K562 (cell line): ENCODE results near the gene RPL18A. TPM values are rescaled to one million over a fixed set of nuclear protein-coding genes. Genes with fewer than 3 reads are reported as not detected.

ENCODE experiments used
- ATAC-seq: fragments of 200-7000 bp; cut with Tn5 transposase; 3 replicates; pipeline ENCODE4 v1.9.1; 2020; ENCODE audit warnings: moderate library complexity
- BruUV-seq: library from RNA; stranded (reverse); fragments of 400-500 nt; replicated peaks from 2 replicates; lab custom pipeline; 2021; lab: Mats Ljungman, UMichigan
- CTCF ChIA-PET: fragments of 300-600 bp; formaldehyde crosslinking; extraction: SDS; loops from one replicate; lab custom pipeline; 2021; ENCODE audit warnings: low intra/inter-chr PET ratio; lab: Yijun Ruan, JAX
- POLR2A ChIA-PET: fragments of 300-600, 350-650 bp; sonication (Branson Sonifier 250); formaldehyde crosslinking; extraction: SDS; loops from one replicate; lab custom pipeline; 2021; ENCODE audit warnings: antibody characterized with exemption, inconsistent platforms; lab: Yijun Ruan, JAX
- DNase-seq, 4 experiments: peaks; one replicate each; pipeline versions ENCODE4 v3.0.0 to v3.0.0-alpha.2; 2011 to 2018; ENCODE audit warnings: low spot score in 3 of 4, mixed read lengths in 3 of 4; ENCODE audit errors: extremely low read depth in 1 of 4
- FAIRE-seq: peaks from 2 replicates; lab custom pipeline; 2011; peaks lifted over from hg19 to GRCh38; lab: Jason Lieb, UNC
- H2AFZ ChIP-seq: 2 replicates; pipeline ENCODE4 v1.6.0; 2011; ENCODE audit warnings: low read depth, low read length, control low read depth, inconsistent platforms
- H3K27ac ChIP-seq: fragments of 200-600 bp; 3 replicates; pipeline ENCODE4 v1.8.0; 2011; ENCODE audit warnings: low read depth, mild to moderate bottlenecking, control low read depth, inconsistent platforms, low read length, moderate library complexity, mixed read lengths; ENCODE audit errors: extremely low read depth
- H3K27me3 ChIP-seq, 2 experiments: fragments of 300-600 bp in 1 of 2; 2 replicates in 1 of 2; 3 replicates in 1 of 2; pipeline versions ENCODE4 v1.6.0 to v1.8.0; 2011; ENCODE audit warnings: inconsistent platforms in 2 of 2, low read length in 2 of 2, mild to moderate bottlenecking in 1 of 2, mixed read lengths in 1 of 2, moderate library complexity in 1 of 2; ENCODE audit not compliant: control insufficient read depth in 2 of 2, insufficient read depth in 2 of 2
- H3K36me3 ChIP-seq: fragments of 300-600 bp; 3 replicates; pipeline ENCODE4 v1.8.0; 2011; ENCODE audit warnings: mild to moderate bottlenecking, low read length, inconsistent platforms; ENCODE audit not compliant: control insufficient read depth, insufficient read depth
- H3K4me1 ChIP-seq, 2 experiments: fragments of 200-600 bp in 1 of 2; replicated peaks in 1 of 2; 2 replicates in 1 of 2; 3 replicates in 1 of 2; pipeline versions ENCODE4 v1.5.1 to v1.8.0; 2011; ENCODE audit warnings: inconsistent platforms in 2 of 2, low read length in 2 of 2, mild to moderate bottlenecking in 1 of 2, mixed read lengths in 1 of 2, moderate library complexity in 1 of 2; ENCODE audit not compliant: control insufficient read depth in 2 of 2, insufficient read depth in 2 of 2
- H3K4me2 ChIP-seq: 2 replicates; pipeline ENCODE4 v1.6.1; 2011; ENCODE audit warnings: low read length, control low read depth, inconsistent platforms, mixed read lengths; ENCODE audit not compliant: insufficient read depth
- H3K4me3 ChIP-seq: fragments of 200-600 bp; sonication (generic), shearing (Covaris generic); 2 replicates; pipeline ENCODE4 v1.5.1; 2016; ENCODE audit warnings: control low read depth, inconsistent platforms
- H3K79me2 ChIP-seq: fragments of 200-600 bp; 3 replicates; pipeline ENCODE4 v1.8.0; 2011; ENCODE audit warnings: low read length, inconsistent platforms; ENCODE audit not compliant: control insufficient read depth, insufficient read depth
- H3K9ac ChIP-seq, 2 experiments: 2 replicates each; pipeline versions ENCODE4 v1.6.0 to v1.6.1; 2011; ENCODE audit warnings: low read depth in 2 of 2, low read length in 2 of 2, control low read depth in 1 of 2, inconsistent platforms in 1 of 2, mild to moderate bottlenecking in 1 of 2, mixed read lengths in 1 of 2; ENCODE audit not compliant: insufficient read depth in 1 of 2
- H3K9me1 ChIP-seq: one replicate; pipeline ENCODE4 v1.6.0; 2011; ENCODE audit warnings: inconsistent platforms, mild to moderate bottlenecking, low read length, moderate library complexity; ENCODE audit not compliant: control insufficient read depth, insufficient read depth
- H3K9me3 ChIP-seq: replicated peaks from 2 replicates; pipeline ENCODE4 v1.5.1; 2011; ENCODE audit warnings: low read depth, low read length, inconsistent platforms; ENCODE audit not compliant: control insufficient read depth, insufficient read depth
- H4K20me1 ChIP-seq: replicated peaks from 2 replicates; pipeline ENCODE4 v1.6.1; 2011; ENCODE audit warnings: low read length, inconsistent platforms, mixed read lengths; ENCODE audit not compliant: control insufficient read depth, insufficient read depth
- BCOR ChIP-seq: fragments of 450-650 bp; IDR thresholded peaks from 2 replicates; pipeline ENCODE4 v1.6.1; 2016
- CC2D1A ChIP-seq: fragments of 450-650 bp; IDR thresholded peaks from 2 replicates; pipeline ENCODE4 v1.6.1; 2017; ENCODE audit warnings: mild to moderate bottlenecking
- CTBP1 ChIP-seq: fragments of 450-650 bp; IDR thresholded peaks from 2 replicates; pipeline ENCODE4 v1.6.1; 2016; ENCODE audit warnings: borderline replicate concordance
- FOXA3 ChIP-seq, 2 experiments: fragments of 450-650 bp in 1 of 2; sonication (generic) in 1 of 2; formaldehyde crosslinking; IDR thresholded peaks in 1 of 2; conservative IDR thresholded peaks in 1 of 2; 2 replicates each; pipeline versions ENCODE4 v1.4.0 to v1.8.0; 2020 to 2022; ENCODE audit warnings: mild to moderate bottlenecking in 2 of 2, missing genetic modification reagents in 1 of 2
- GABPB2 ChIP-seq: fragments of 250-450 bp; sonication (Bioruptor Pico); conservative IDR thresholded peaks from 2 replicates; pipeline ENCODE4 v1.5.1; 2021; ENCODE audit warnings: mild to moderate bottlenecking
- MEIS2 ChIP-seq: fragments of 450-650 bp; IDR thresholded peaks from 2 replicates; pipeline ENCODE4 v1.6.1; 2014; ENCODE audit warnings: mild to moderate bottlenecking; ENCODE audit not compliant: partially characterized antibody
- MYC ChIP-seq, 2 experiments: fragments of 250-450 bp in 1 of 2; sonication (Bioruptor Pico) in 1 of 2; IDR thresholded peaks; 2 replicates each; pipeline versions ENCODE4 v1.5.1 to v1.6.1; 2012 to 2021; ENCODE audit warnings: low read depth in 2 of 2, borderline replicate concordance in 1 of 2, improper control_type of control experiment in 1 of 2, low read length in 1 of 2, mild to moderate bottlenecking in 1 of 2, moderate library complexity in 1 of 2
- RAD21 ChIP-seq, 2 experiments: fragments of 250-450 bp in 1 of 2; fragments of 450-650 bp in 1 of 2; sonication (Bioruptor Pico) in 1 of 2; formaldehyde crosslinking in 1 of 2; IDR thresholded peaks in 1 of 2; conservative IDR thresholded peaks in 1 of 2; 2 replicates each; pipeline versions ENCODE4 v1.4.0 to v1.8.0; 2020 to 2022; ENCODE audit warnings: mild to moderate bottlenecking in 2 of 2, moderate library complexity in 1 of 2
- SIX5 ChIP-seq, 2 experiments: IDR thresholded peaks; 2 replicates each; pipeline ENCODE4 v1.6.1; 2011; ENCODE audit warnings: low read length in 2 of 2, borderline replicate concordance in 1 of 2, low read depth in 1 of 2, mild to moderate bottlenecking in 1 of 2, moderate library complexity in 1 of 2; ENCODE audit not compliant: insufficient read depth in 1 of 2
- TARDBP ChIP-seq: fragments of 450-650 bp; IDR thresholded peaks from 2 replicates; pipeline ENCODE4 v1.6.1; 2016
- ZNF263 ChIP-seq: sonication (generic); formaldehyde crosslinking; IDR thresholded peaks from 2 replicates; pipeline ENCODE4 v1.8.0; 2022; ENCODE audit warnings: mild to moderate bottlenecking, missing genetic modification reagents, borderline replicate concordance
- ZNF699 ChIP-seq: fragments of 250-450 bp; sonication (Bioruptor Pico); IDR thresholded peaks from 2 replicates; pipeline ENCODE4 v1.8.0; 2021; ENCODE audit warnings: mild to moderate bottlenecking, moderate library complexity; ENCODE audit not compliant: insufficient replicate concordance
- WGBS: fragments of 100-300 bp; shearing (Covaris generic); methylation state at CpG from one replicate; pipeline ENCODE4 v1.1.6; 2016; ENCODE audit warnings: low coverage, mixed read lengths; ENCODE audit not compliant: insufficient coverage; ENCODE audit errors: missing lambda C conversion rate; 5-methylcytosine and 5-hydroxymethylcytosine counted together
- in situ Hi-C: fragments of 300-500 bp; cut with MboI; formaldehyde crosslinking; loops from 4 replicates; pipeline ENCODE4 v1.15.0; 2018; ENCODE audit warnings: inconsistent platforms, mixed read lengths
- intact Hi-C: fragments of 100-400 bp; cut with micrococcal nuclease; formaldehyde crosslinking; loops from 2 replicates; pipeline ENCODE4 v1.14.2; 2022
- polyA plus RNA-seq, 8 experiments: library from polyadenylated mRNA; depleted of rRNA in 4 of 8; stranded (reverse) in 5 of 8; unstranded in 3 of 8; fragments of >200 nt; fragmentation: Nextera tagmentation in 2 of 8; fragmentation: Illumina TruSeq in 1 of 8; extraction: Ambion mirVana in 2 of 8; extraction: Trizol in 1 of 8; gene quantifications; 2 replicates each; pipeline versions ENCODE4 v1.2.1 to v1.2.3, GENCODE V29; 2011 to 2014; ENCODE audit warnings: inconsistent platforms in 1 of 8, missing spikeins in 1 of 8
- total RNA-seq, 7 experiments: library from RNA; depleted of rRNA in 6 of 7; stranded (reverse); fragments of >200 nt in 6 of 7; fragmentation: Illumina TruSeq in 2 of 7; extraction: Trizol in 2 of 7; gene quantifications; 2 replicates each; pipeline versions ENCODE4 v1.2.1 to v1.2.3, GENCODE V29; 2011 to 2021; ENCODE audit warnings: low replicate concordance in 1 of 7

Gene RPL18A
- total and polyA plus RNA-seq, 9 of the 15 experiments (the other 6 are each of a cell fraction or from before 2014, with no cell fraction given), result 626 to 2,882 (median 1,895) TPM

DNA sequence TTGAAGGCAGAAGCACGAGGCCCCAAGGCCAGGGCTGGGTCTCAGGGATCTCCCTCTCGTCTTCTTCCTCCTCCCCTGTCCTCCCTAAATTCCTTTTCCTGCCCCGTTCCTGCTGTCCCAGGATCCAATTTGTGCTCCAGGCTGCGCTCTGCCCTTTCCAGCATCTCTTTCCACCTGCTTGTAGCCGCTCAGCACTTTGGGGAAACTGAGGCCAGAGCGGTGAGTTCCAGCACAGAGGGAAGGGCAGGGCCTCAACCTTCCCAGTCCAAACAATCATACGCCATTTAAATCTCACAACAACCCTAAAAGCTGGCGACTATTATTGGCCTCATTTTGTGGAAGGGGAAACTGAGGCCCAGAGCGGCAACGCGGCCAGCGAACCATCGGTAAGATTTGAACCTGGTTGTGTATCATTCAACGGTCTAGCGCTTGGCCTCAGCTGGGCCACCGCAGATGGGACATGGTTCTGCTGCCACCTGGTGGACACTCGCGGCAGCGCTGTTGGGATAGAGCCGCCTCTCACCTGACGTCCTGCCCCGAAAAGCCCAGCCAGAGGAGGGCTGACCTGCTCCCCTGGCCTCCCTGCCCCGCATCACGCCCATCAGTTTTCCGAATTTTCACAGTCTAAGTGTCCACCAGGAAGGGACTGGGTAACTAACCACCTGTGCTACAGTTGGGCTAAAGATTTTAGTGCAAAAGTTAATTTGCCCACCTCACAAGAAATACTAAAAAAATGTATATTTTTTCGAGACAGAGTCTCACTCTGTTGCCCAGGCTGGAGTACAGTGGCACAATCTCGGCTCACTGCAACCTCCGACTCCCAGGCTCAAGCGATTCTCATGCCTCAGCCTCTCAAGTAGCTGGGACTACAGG, 4.2 kb upstream of the RPL18A start:
- POLR2A ChIA-PET, result interaction anchor here (0.5 to 1.0 kb wide), 5 partner anchors 9 to 248 kb away, joined by 3 to 4 read pairs (median 3); partner anchors contain the start of gene CCDC124
- FAIRE-seq, result peak; percentile 92
- in situ Hi-C loops, result loop anchor here (5.0 to 10.0 kb wide), 3 partner anchors 151 to 408 kb away; partner anchors contain the start of gene TMEM221
- TF ChIP-seq TARDBP, result no peak
- TF ChIP-seq MEIS2, result peak; percentile 46
- no peak for TF ChIP-seq SIX5 (IDR thresholded peaks at IDR 0.05; ENCODE audit: borderline replicate concordance in 1 of 2, insufficient read depth in 1 of 2, low read depth in 1 of 2, low read length in 2 of 2)
- no peak for TF ChIP-seq FOXA3 (CRISPR knock-in tag; conservative IDR thresholded peaks at IDR 0.05 in 1 of 2, IDR thresholded peaks at IDR 0.05 in 1 of 2)
- TF ChIP-seq ZNF699 (CRISPR knock-in tag), result no peak
- TF ChIP-seq BCOR, result peak; percentile 98
- peak; percentile 68; the same call in 1 of the 2 replicates for TF ChIP-seq CTBP1
- TF ChIP-seq ZNF263 (CRISPR knock-in tag), result peak; percentile 60; the same call in 1 of the 2 replicates
- 0 out of 2 replicates have a peak, but pooled peaks have one; percentile 49 for TF ChIP-seq MYC (IDR thresholded peaks at IDR 0.05; ENCODE audit: low read depth, low read length)
- TF ChIP-seq MYC (CRISPR knock-in tag; IDR thresholded peaks at IDR 0.05; ENCODE audit: borderline replicate concordance, low read depth), result no peak
- TF ChIP-seq GABPB2, result no peak
- TF ChIP-seq CC2D1A, result peak; percentile 64; the same call in 1 of the 2 replicates
- TF ChIP-seq RAD21 (CRISPR knock-in tag; conservative IDR thresholded peaks at IDR 0.05 in 1 of 2, IDR thresholded peaks at IDR 0.05 in 1 of 2), result peak; percentile 89 to 96

More for the DNA sequence above, 4.2 kb upstream of the RPL18A start:
- H2AFZ ChIP-seq, result peak overlapping the region; percentile 57; the same call in 1 of the 2 replicates
- peaks cover 0 to 4% of the 10 kb centered on the region in 2 experiments; a peak in 3 of 5 replicates for H3K4me1 ChIP-seq
- no peaks in the 10 kb centered on the region for H3K9me3 ChIP-seq
- DNase-seq (peak; percentile 76 to 89 (median 82)), ATAC-seq (peak; percentile 69)
- no TSS peak for BruUV-seq
- CTCF ChIA-PET, result interaction anchor here (0.6 to 1.5 kb wide), 3 partner anchors 65 to 152 kb away, joined by 3 to 7 read pairs (median 6); no protein-coding TSS in a partner anchor
- H3K4me3 ChIP-seq, result no peak overlapping the region
- no peaks in the 10 kb centered on the region for H3K27me3 ChIP-seq
- H3K9me1 ChIP-seq, result no peaks in the 10 kb centered on the region
- 0 out of 4 replicates have a peak overlapping the region, but pooled peaks of 1 of the 2 experiments have one; percentile 20 for H3K9ac ChIP-seq
- intact Hi-C loops, result loop anchor here (1.0 to 5.0 kb wide), 4 partner anchors 63 to 388 kb away; no protein-coding TSS in a partner anchor
- H3K27ac ChIP-seq, result no peak overlapping the region
- H3K79me2 ChIP-seq, result peaks cover 13% of the 10 kb centered on the region
- H4K20me1 ChIP-seq, result peaks cover 5% of the 10 kb centered on the region
- no peak overlapping the region; the same call in 1 of the 2 replicates for H3K4me2 ChIP-seq
- 3% methylated on average over 27 of the region's 29 CpGs for WGBS
- H3K36me3 ChIP-seq, result peaks cover 6% of the 10 kb centered on the region; the same call in 1 of the 3 replicates
